ENCODE measurements around the gene PPP1R2C.

Gene PPP1R2C

DNA sequence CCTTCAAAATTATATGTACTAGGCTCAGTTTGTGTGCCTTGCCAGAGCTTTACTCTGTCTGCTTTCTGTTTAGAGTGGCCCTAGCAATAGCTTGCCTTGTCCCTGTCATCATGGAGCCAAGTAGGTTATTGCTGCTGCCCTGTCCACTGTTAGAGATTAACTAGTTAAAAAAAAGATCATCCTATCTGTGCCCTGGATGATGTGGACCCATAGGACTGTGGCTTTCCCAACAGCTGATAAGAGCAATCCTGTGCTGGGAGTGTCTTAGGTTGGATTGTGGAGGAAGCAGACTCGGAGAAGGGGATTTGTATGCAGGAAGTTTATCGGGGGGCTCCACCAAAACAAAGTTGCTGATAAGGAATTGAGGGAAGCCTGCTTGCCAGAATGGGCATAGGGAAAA lies 23.8 kb downstream of the PPP1R2C start:
- H3K9me2 ChIP-seq (replicated peaks; ENCODE audit: low read depth, low read length), result no peaks in the 10 kb centered on the region
- H3K4me3 ChIP-seq (ENCODE audit: low read length, poor library complexity, severe bottlenecking), result no peak overlapping the region
- no peaks in the 10 kb centered on the region for H3K36me3 ChIP-seq (ENCODE audit: insufficient read depth, low read length)
- TF ChIP-seq EZH2phosphoT487 (IDR thresholded peaks at IDR 0.05; ENCODE audit: borderline replicate concordance), result no peak
- TF ChIP-seq, protein P1, sequence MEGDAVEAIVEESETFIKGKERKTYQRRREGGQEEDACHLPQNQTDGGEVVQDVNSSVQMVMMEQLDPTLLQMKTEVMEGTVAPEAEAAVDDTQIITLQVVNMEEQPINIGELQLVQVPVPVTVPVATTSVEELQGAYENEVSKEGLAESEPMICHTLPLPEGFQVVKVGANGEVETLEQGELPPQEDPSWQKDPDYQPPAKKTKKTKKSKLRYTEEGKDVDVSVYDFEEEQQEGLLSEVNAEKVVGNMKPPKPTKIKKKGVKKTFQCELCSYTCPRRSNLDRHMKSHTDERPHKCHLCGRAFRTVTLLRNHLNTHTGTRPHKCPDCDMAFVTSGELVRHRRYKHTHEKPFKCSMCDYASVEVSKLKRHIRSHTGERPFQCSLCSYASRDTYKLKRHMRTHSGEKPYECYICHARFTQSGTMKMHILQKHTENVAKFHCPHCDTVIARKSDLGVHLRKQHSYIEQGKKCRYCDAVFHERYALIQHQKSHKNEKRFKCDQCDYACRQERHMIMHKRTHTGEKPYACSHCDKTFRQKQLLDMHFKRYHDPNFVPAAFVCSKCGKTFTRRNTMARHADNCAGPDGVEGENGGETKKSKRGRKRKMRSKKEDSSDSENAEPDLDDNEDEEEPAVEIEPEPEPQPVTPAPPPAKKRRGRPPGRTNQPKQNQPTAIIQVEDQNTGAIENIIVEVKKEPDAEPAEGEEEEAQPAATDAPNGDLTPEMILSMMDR (conservative IDR thresholded peaks at IDR 0.05; ENCODE audit: low read length), result no peak
- H3K9ac ChIP-seq (ENCODE audit: low read depth, low read length, poor library complexity, severe bottlenecking), result no peak overlapping the region
- H3K79me2 ChIP-seq (ENCODE audit: insufficient read depth, low read length), result no peaks in the 10 kb centered on the region
- no peaks in the 10 kb centered on the region for H3F3A ChIP-seq (ENCODE audit: low read depth)
- H4K20me1 ChIP-seq (ENCODE audit: insufficient read depth, low read length, poor library complexity, severe bottlenecking), result no peaks in the 10 kb centered on the region
- H3K4me1 ChIP-seq (ENCODE audit: insufficient read depth, low read length, poor library complexity, severe bottlenecking), result no peaks in the 10 kb centered on the region
- no peak overlapping the region for H2AFZ ChIP-seq (ENCODE audit: low read length)
- no peaks in the 10 kb centered on the region for H3K9me3 ChIP-seq (ENCODE audit: insufficient read depth, low read depth, low read length)
- H3K4me2 ChIP-seq (ENCODE audit: low read depth, low read length, poor library complexity, severe bottlenecking), result no peak overlapping the region
- H3K27me3 ChIP-seq (ENCODE audit: insufficient read depth, low read length, poor library complexity, severe bottlenecking), result no peaks in the 10 kb centered on the region

DNA sequence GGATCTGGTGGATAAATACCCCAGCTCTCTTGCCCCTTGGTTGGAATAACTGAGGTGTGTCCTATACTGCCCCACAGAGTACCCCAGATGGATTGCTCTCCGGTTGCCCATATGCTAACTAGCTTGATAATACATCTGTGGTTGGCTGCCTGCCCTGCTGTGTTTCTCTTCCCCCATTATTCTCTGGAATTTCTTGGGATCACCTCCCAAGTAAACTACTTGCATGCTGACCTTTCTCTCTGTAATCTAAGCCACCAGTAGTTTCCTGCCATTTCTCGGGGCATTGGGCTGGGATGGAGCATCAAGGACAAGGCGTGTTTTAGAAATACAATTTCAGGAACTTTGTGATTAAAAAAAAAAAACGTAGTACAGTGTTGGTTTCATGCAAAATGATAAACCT lies 25.2 kb downstream of the PPP1R2C start:
- Histone ChIP-seq H2AFZ (ENCODE audit: low read length) (no peak overlapping the region), H3F3A (ENCODE audit: low read depth) (no peaks in the 10 kb centered on the region), H3K36me3 (ENCODE audit: insufficient read depth, low read length) (no peaks in the 10 kb centered on the region), H3K27me3 (ENCODE audit: insufficient read depth, low read length, poor library complexity, severe bottlenecking) (no peaks in the 10 kb centered on the region), H3K4me3 (ENCODE audit: low read length, poor library complexity, severe bottlenecking) (no peak overlapping the region), H3K9ac (ENCODE audit: low read depth, low read length, poor library complexity, severe bottlenecking) (no peak overlapping the region), H3K4me1 (ENCODE audit: insufficient read depth, low read length, poor library complexity, severe bottlenecking) (no peaks in the 10 kb centered on the region), H4K20me1 (ENCODE audit: insufficient read depth, low read length, poor library complexity, severe bottlenecking) (no peaks in the 10 kb centered on the region), H3K79me2 (ENCODE audit: insufficient read depth, low read length) (no peaks in the 10 kb centered on the region), H3K9me2 (replicated peaks; ENCODE audit: low read depth, low read length) (no peaks in the 10 kb centered on the region), H3K9me3 (ENCODE audit: insufficient read depth, low read depth, low read length) (no peaks in the 10 kb centered on the region), H3K4me2 (ENCODE audit: low read depth, low read length, poor library complexity, severe bottlenecking) (no peak overlapping the region)
- TF ChIP-seq EZH2phosphoT487 (IDR thresholded peaks at IDR 0.05; ENCODE audit: borderline replicate concordance), result no peak
- TF ChIP-seq, protein P1 (conservative IDR thresholded peaks at IDR 0.05; ENCODE audit: low read length), result no peak

DNA sequence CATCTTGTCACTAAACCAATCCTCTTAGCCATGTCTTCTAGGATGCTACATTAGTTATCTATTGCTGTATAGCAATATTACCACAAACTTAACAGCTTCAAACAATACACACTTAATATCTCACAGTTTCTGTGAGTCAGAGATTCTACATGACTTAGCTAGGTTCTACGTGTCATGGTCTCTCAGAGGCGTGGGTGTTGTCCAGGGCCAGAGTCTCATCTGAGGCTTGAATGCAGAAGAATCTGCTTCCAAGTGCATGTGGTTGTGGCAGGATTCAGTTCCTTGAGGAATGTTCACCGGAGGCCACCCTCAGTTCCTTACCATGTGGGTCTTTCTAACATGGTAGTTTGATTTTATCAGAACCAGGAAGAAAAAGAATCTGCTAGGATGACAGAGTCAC lies 26.4 kb downstream of the PPP1R2C start:
- no peaks in the 10 kb centered on the region for H3K4me1 ChIP-seq (ENCODE audit: insufficient read depth, low read length, poor library complexity, severe bottlenecking)
- H3K9me3 ChIP-seq (ENCODE audit: insufficient read depth, low read depth, low read length), result no peaks in the 10 kb centered on the region
- no peak overlapping the region for H3K9ac ChIP-seq (ENCODE audit: low read depth, low read length, poor library complexity, severe bottlenecking)
- no peaks in the 10 kb centered on the region for H3K27me3 ChIP-seq (ENCODE audit: insufficient read depth, low read length, poor library complexity, severe bottlenecking)
- H2AFZ ChIP-seq (ENCODE audit: low read length), result no peak overlapping the region
- H3K36me3 ChIP-seq (ENCODE audit: insufficient read depth, low read length), result no peaks in the 10 kb centered on the region
- H3F3A ChIP-seq (ENCODE audit: low read depth), result no peaks in the 10 kb centered on the region
- H4K20me1 ChIP-seq (ENCODE audit: insufficient read depth, low read length, poor library complexity, severe bottlenecking), result no peaks in the 10 kb centered on the region
- no peak overlapping the region for H3K4me2 ChIP-seq (ENCODE audit: low read depth, low read length, poor library complexity, severe bottlenecking)
- no peaks in the 10 kb centered on the region for H3K79me2 ChIP-seq (ENCODE audit: insufficient read depth, low read length)
- no peak overlapping the region for H3K4me3 ChIP-seq (ENCODE audit: low read length, poor library complexity, severe bottlenecking)
- no peaks in the 10 kb centered on the region for H3K9me2 ChIP-seq (replicated peaks; ENCODE audit: low read depth, low read length)
- no peak for TF ChIP-seq EZH2phosphoT487 (IDR thresholded peaks at IDR 0.05; ENCODE audit: borderline replicate concordance)
- TF ChIP-seq, protein P1 (conservative IDR thresholded peaks at IDR 0.05; ENCODE audit: low read length), result no peak
